ENCODE results near the gene LDLRAD4.

LDLRAD4 gene

DNA sequence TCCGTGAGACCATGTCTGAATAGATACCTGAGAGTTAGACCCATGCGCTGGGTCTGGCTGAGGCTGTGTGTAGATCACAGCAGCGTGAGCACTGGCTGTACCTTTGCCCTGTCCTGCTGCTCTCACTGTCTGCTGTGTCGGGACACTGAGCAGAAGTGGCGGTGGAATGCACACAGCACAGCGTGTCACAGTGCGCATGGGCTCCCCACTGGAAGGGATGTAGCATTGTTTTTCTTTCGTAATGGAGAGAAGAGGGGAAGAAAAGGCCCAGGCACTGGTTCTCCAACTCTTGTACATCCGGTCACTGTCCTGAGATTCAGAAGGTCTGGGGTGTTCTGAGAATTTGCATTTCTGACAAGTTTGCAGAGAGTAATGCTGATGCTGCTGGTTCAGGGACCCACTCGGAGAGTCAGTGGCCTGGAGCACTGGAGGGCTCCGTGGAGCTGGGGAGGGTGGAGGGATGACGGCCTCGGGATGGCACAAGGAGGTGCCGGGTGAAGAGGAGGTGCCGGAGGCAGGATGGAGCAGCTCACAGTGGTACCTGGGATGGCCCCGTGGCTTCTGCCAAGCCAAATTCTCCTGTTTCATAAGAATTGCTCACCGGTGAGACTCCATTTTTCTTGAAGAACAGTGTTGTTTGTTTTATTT, 252.8 kb downstream of the LDLRAD4 start:
- H3K27ac ChIP-seq (replicated peaks), result no peak overlapping the region
- no peak for DNase-seq (ENCODE audit: low read depth in 1 of 2, low spot score in 1 of 2)
- TF ChIP-seq SPI1 (IDR thresholded peaks at IDR 0.05; ENCODE audit: borderline replicate concordance, low read depth) (no peak), GABPA (IDR thresholded peaks at IDR 0.05; ENCODE audit: low read depth) (no peak)
- H3K4me3 ChIP-seq (replicated peaks; ENCODE audit: insufficient read depth, low read length), result no peak overlapping the region
- no peaks in the 10 kb centered on the region for H3K27me3 ChIP-seq (ENCODE audit: insufficient read depth, poor library complexity, severe bottlenecking)

DNA sequence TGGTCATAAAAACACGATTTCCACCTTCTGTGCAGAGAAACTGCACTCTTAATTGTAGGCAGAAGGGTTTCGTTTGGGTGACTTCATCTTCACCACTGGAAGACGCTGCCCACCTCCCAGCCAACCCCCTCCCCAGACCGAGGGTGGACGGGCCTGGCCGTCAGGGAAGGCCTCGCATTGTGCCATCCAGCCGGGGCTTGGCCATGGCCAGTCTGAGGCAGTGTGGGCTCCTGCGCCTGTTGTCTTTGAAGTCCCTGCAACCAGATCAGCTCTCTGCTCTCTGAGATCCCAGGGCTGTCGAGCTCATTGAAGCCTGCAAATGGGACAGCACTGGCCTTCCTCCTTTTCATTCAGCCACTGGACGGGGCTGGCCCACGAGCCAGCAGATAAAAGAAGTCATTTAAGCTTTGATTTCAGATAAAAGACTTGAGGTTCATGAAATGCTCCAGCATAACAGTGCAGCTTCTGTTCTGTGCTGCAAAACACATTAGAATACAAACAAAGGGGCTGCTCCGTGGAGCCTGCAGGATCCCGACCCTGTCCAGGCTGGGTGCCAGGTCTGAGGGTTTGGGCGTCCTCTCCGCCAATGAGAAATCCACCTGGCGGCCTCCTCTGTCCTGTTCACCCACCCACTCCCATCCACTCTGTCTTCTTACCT, 253.5 kb downstream of the LDLRAD4 start:
- no peak for DNase-seq (ENCODE audit: low read depth in 1 of 2, low spot score in 1 of 2)
- H3K27ac ChIP-seq (replicated peaks), result no peak overlapping the region

DNA sequence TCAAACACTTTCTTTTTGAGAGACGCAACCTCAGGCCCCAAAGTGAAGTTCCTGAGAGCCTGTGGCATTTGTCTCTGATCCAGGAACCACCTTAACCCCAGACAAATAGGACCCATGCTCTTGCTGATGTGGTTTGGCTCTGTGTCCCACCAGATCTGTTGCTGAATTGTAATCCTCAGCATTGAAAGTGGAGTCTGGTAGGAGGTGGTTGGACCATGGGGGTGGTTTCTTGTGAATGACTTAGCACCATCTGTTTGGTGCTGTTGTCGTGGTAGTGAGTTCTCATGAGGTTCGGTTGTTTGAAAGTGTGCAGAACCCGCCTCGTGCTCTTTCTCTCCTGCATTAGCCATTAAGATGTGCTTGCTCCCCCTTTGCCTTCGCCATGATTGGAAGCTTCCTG, 255.2 kb downstream of the LDLRAD4 start:
- H3K27me3 ChIP-seq (ENCODE audit: insufficient read depth, poor library complexity, severe bottlenecking), result no peaks in the 10 kb centered on the region
- no peak for TF ChIP-seq GABPA (IDR thresholded peaks at IDR 0.05; ENCODE audit: low read depth)
- no peak for TF ChIP-seq POLR2AphosphoS5 (IDR thresholded peaks at IDR 0.05; ENCODE audit: low read depth)
- TF ChIP-seq, protein P1, sequence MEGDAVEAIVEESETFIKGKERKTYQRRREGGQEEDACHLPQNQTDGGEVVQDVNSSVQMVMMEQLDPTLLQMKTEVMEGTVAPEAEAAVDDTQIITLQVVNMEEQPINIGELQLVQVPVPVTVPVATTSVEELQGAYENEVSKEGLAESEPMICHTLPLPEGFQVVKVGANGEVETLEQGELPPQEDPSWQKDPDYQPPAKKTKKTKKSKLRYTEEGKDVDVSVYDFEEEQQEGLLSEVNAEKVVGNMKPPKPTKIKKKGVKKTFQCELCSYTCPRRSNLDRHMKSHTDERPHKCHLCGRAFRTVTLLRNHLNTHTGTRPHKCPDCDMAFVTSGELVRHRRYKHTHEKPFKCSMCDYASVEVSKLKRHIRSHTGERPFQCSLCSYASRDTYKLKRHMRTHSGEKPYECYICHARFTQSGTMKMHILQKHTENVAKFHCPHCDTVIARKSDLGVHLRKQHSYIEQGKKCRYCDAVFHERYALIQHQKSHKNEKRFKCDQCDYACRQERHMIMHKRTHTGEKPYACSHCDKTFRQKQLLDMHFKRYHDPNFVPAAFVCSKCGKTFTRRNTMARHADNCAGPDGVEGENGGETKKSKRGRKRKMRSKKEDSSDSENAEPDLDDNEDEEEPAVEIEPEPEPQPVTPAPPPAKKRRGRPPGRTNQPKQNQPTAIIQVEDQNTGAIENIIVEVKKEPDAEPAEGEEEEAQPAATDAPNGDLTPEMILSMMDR (IDR thresholded peaks at IDR 0.05; ENCODE audit: insufficient read depth, low read length), result no peak
- TF ChIP-seq, protein P2, sequence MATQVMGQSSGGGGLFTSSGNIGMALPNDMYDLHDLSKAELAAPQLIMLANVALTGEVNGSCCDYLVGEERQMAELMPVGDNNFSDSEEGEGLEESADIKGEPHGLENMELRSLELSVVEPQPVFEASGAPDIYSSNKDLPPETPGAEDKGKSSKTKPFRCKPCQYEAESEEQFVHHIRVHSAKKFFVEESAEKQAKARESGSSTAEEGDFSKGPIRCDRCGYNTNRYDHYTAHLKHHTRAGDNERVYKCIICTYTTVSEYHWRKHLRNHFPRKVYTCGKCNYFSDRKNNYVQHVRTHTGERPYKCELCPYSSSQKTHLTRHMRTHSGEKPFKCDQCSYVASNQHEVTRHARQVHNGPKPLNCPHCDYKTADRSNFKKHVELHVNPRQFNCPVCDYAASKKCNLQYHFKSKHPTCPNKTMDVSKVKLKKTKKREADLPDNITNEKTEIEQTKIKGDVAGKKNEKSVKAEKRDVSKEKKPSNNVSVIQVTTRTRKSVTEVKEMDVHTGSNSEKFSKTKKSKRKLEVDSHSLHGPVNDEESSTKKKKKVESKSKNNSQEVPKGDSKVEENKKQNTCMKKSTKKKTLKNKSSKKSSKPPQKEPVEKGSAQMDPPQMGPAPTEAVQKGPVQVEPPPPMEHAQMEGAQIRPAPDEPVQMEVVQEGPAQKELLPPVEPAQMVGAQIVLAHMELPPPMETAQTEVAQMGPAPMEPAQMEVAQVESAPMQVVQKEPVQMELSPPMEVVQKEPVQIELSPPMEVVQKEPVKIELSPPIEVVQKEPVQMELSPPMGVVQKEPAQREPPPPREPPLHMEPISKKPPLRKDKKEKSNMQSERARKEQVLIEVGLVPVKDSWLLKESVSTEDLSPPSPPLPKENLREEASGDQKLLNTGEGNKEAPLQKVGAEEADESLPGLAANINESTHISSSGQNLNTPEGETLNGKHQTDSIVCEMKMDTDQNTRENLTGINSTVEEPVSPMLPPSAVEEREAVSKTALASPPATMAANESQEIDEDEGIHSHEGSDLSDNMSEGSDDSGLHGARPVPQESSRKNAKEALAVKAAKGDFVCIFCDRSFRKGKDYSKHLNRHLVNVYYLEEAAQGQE (IDR thresholded peaks at IDR 0.05; ENCODE audit: insufficient replicate concordance, low read depth), result no peak
- TF ChIP-seq SPI1 (IDR thresholded peaks at IDR 0.05; ENCODE audit: borderline replicate concordance, low read depth), result no peak
- no peak for DNase-seq (ENCODE audit: low read depth in 1 of 2, low spot score in 1 of 2)
- no peak overlapping the region for H3K4me3 ChIP-seq (replicated peaks; ENCODE audit: insufficient read depth, low read length)
- H3K27ac ChIP-seq (replicated peaks), result no peak overlapping the region

More for the DNA sequence above, 253.5 kb downstream of the LDLRAD4 start:
- TF ChIP-seq, protein P2 (IDR thresholded peaks at IDR 0.05; ENCODE audit: insufficient replicate concordance, low read depth), result no peak
- no peak for TF ChIP-seq GABPA (IDR thresholded peaks at IDR 0.05; ENCODE audit: low read depth)
- TF ChIP-seq SPI1 (IDR thresholded peaks at IDR 0.05; ENCODE audit: borderline replicate concordance, low read depth), result no peak
- TF ChIP-seq, protein P1 (IDR thresholded peaks at IDR 0.05; ENCODE audit: insufficient read depth, low read length), result no peak
- TF ChIP-seq POLR2AphosphoS5 (IDR thresholded peaks at IDR 0.05; ENCODE audit: low read depth), result no peak
- no peak overlapping the region for H3K4me3 ChIP-seq (replicated peaks; ENCODE audit: insufficient read depth, low read length)
- H3K27me3 ChIP-seq (ENCODE audit: insufficient read depth, poor library complexity, severe bottlenecking), result no peaks in the 10 kb centered on the region

DNA sequence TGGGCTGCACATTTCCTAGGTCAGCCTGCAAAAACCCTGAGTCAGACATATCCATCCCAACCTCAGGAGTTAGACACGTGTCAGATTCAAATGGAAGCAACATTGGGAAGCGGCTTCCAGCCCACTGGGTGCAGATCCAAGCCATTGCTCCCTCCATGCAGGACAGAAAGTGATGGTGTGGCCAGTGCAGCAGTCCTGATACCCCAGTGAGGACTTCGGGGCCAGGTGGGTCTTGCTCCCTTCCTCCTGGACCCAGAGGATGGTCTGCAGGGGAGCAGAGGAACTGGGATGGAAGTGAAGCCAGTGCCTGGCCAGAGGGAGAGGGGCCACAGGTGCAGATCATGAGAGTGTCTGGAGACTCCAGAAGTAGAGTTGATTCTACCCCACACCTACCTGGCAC, 255.8 kb downstream of the LDLRAD4 start:
- DNase-seq (ENCODE audit: low read depth in 1 of 2, low spot score in 1 of 2), result no peak
- Histone ChIP-seq H3K27ac (replicated peaks) (no peak overlapping the region), H3K4me3 (replicated peaks; ENCODE audit: insufficient read depth, low read length) (no peak overlapping the region), H3K27me3 (ENCODE audit: insufficient read depth, poor library complexity, severe bottlenecking) (no peaks in the 10 kb centered on the region)
- TF ChIP-seq POLR2AphosphoS5 (IDR thresholded peaks at IDR 0.05; ENCODE audit: low read depth) (no peak), SPI1 (IDR thresholded peaks at IDR 0.05; ENCODE audit: borderline replicate concordance, low read depth) (no peak), GABPA (IDR thresholded peaks at IDR 0.05; ENCODE audit: low read depth) (no peak)
- TF ChIP-seq, protein P2 (IDR thresholded peaks at IDR 0.05; ENCODE audit: insufficient replicate concordance, low read depth), result no peak
- TF ChIP-seq, protein P1 (IDR thresholded peaks at IDR 0.05; ENCODE audit: insufficient read depth, low read length), result no peak

Measured in HL-60 (cell line).